ENCODE measurements around the gene AP3S2. TPM values are rescaled to one million over a fixed set of nuclear protein-coding genes. Genes with fewer than 3 reads are reported as not detected.
A peak's percentile ranks its signal among the peaks of the same experiment; 100 is the strongest.

AP3S2 gene
- polyA plus RNA-seq, 1 experiment: 23.5 TPM

GRCh38 chr15:89864958-89865739 is 28.6 kb downstream of the AP3S2 start:
- Histone ChIP-seq H3K36me3 (ENCODE audit: control insufficient read depth, insufficient read depth, low read length) (no peaks in the 10 kb centered on the region), H3K27me3 (ENCODE audit: control insufficient read depth, insufficient read depth, low read length) (no peaks in the 10 kb centered on the region), H3K4me3 (ENCODE audit: low read depth, low read length) (no peak overlapping the region)
- POLR2A ChIA-PET: no interaction called here
- TF ChIP-seq CTCF (IDR thresholded peaks at IDR 0.05; ENCODE audit: insufficient read depth, low read depth, low read length): no peak
- DNase-seq (ENCODE audit: low read depth): no peak
- CTCF ChIA-PET: interaction anchor here (0.7 to 2.1 kb wide), 8 partner anchors 10 to 221 kb away, joined by 3 to 15 read pairs (median 4); partner anchors contain the start of gene MESP2

- ChIA-PET POLR2A (no interaction called here), CTCF (interaction anchor here (1.0 to 2.1 kb wide), 12 partner anchors 11 to 222 kb away, joined by 3 to 15 read pairs (median 4); partner anchors contain the start of gene MESP2)
- Histone ChIP-seq H3K27me3 (ENCODE audit: control insufficient read depth, insufficient read depth, low read length) (no peaks in the 10 kb centered on the region), H3K4me3 (ENCODE audit: low read depth, low read length) (no peak overlapping the region), H3K36me3 (ENCODE audit: control insufficient read depth, insufficient read depth, low read length) (no peaks in the 10 kb centered on the region)
- TF ChIP-seq CTCF (IDR thresholded peaks at IDR 0.05; ENCODE audit: insufficient read depth, low read depth, low read length): peak; percentile 20; the same call in 1 of the 2 replicates
- DNase-seq (ENCODE audit: low read depth): no peak
Observed at GRCh38 chr15:89863918-89864317, 29.9 kb downstream of the AP3S2 start.

- ChIA-PET POLR2A (no interaction called here), CTCF (interaction anchor here (0.6 to 2.1 kb wide), 5 partner anchors 14 to 209 kb away, joined by 3 to 13 read pairs (median 4); no protein-coding TSS in a partner anchor)
- no peaks in the 10 kb centered on the region for H3K36me3 ChIP-seq (ENCODE audit: control insufficient read depth, insufficient read depth, low read length)
Observed at GRCh38 chr15:89860891-89861290, 32.9 kb downstream of the AP3S2 start.

GRCh38 chr15:89860431-89860830 is 33.4 kb downstream of the AP3S2 start:
- no peak for TF ChIP-seq CTCF (IDR thresholded peaks at IDR 0.05; ENCODE audit: insufficient read depth, low read depth, low read length)
- no peaks in the 10 kb centered on the region for H3K27me3 ChIP-seq (ENCODE audit: control insufficient read depth, insufficient read depth, low read length)
- H3K36me3 ChIP-seq (ENCODE audit: control insufficient read depth, insufficient read depth, low read length): no peaks in the 10 kb centered on the region
- ChIA-PET POLR2A (no interaction called here), CTCF (interaction anchor here (1.2 to 2.1 kb wide), 3 partner anchors 15 to 120 kb away, joined by 3 to 13 read pairs (median 4); no protein-coding TSS in a partner anchor)
- H3K4me3 ChIP-seq (ENCODE audit: low read depth, low read length): no peak overlapping the region
- DNase-seq (ENCODE audit: low read depth): no peak

More at GRCh38 chr15:89860891-89861290, 32.9 kb downstream of the AP3S2 start:
- TF ChIP-seq CTCF (IDR thresholded peaks at IDR 0.05; ENCODE audit: insufficient read depth, low read depth, low read length): no peak
- no peak overlapping the region for H3K4me3 ChIP-seq (ENCODE audit: low read depth, low read length)
- DNase-seq (ENCODE audit: low read depth): no peak
- no peaks in the 10 kb centered on the region for H3K27me3 ChIP-seq (ENCODE audit: control insufficient read depth, insufficient read depth, low read length)

GRCh38 chr15:89858661-89859458 is 34.9 kb downstream of the AP3S2 start:
- no peaks in the 10 kb centered on the region for H3K36me3 ChIP-seq (ENCODE audit: control insufficient read depth, insufficient read depth, low read length)
- ChIA-PET CTCF (no interaction called here), POLR2A (no interaction called here)
- DNase-seq (ENCODE audit: low read depth): no peak
- H3K27me3 ChIP-seq (ENCODE audit: control insufficient read depth, insufficient read depth, low read length): no peaks in the 10 kb centered on the region
- TF ChIP-seq CTCF (IDR thresholded peaks at IDR 0.05; ENCODE audit: insufficient read depth, low read depth, low read length): no peak
- no peak overlapping the region for H3K4me3 ChIP-seq (ENCODE audit: low read depth, low read length)

Data from BJ (cell line).